Osteoblast (primary cell): ENCODE results near the gene GP2. TPM values are rescaled to one million over a fixed set of nuclear protein-coding genes. Genes with fewer than 3 reads are reported as not detected.

Experiments
- DNase-seq: peaks from one replicate; pipeline ENCODE4 v3.0.0; 2011; ENCODE audit warnings: low spot score, mixed read lengths; ENCODE audit not compliant: insufficient read length; ENCODE audit errors: missing footprints
- H2AFZ ChIP-seq: 2 replicates; pipeline ENCODE4 v1.6.0; 2011; ENCODE audit warnings: mild to moderate bottlenecking, low read length
- H3K27ac ChIP-seq: 2 replicates; pipeline ENCODE4 v1.5.1; 2011; ENCODE audit warnings: mild to moderate bottlenecking, low read depth, low read length, moderate library complexity
- H3K27me3 ChIP-seq: 2 replicates; pipeline ENCODE4 v1.6.0; 2012; ENCODE audit warnings: mild to moderate bottlenecking, control low read depth, inconsistent platforms, low read length, moderate library complexity; ENCODE audit not compliant: insufficient read depth
- H3K36me3 ChIP-seq: 2 replicates; pipeline ENCODE4 v1.5.1; 2011; ENCODE audit warnings: mild to moderate bottlenecking, low read length, control low read depth, moderate library complexity; ENCODE audit not compliant: insufficient read depth
- H3K4me1 ChIP-seq: 2 replicates; pipeline ENCODE4 v1.5.1; 2011; ENCODE audit warnings: mild to moderate bottlenecking, low read length, control low read depth, moderate library complexity; ENCODE audit not compliant: insufficient read depth
- H3K4me2 ChIP-seq: 2 replicates; pipeline ENCODE4 v1.6.0; 2011; ENCODE audit warnings: mild to moderate bottlenecking, low read length; ENCODE audit not compliant: insufficient read depth
- H3K4me3 ChIP-seq: fragments of 200-600 bp; sonication (generic); 3 replicates; pipeline ENCODE4 v1.5.1; 2012; ENCODE audit warnings: mild to moderate bottlenecking, low read length, inconsistent platforms; ENCODE audit not compliant: insufficient read depth
- H3K79me2 ChIP-seq: 2 replicates; pipeline ENCODE4 v1.6.0; 2012; ENCODE audit warnings: mild to moderate bottlenecking, low read length, control low read depth, inconsistent platforms; ENCODE audit not compliant: insufficient read depth
- H3K9me3 ChIP-seq: 2 replicates; pipeline ENCODE4 v1.5.1; 2011; ENCODE audit warnings: low read depth, low read length, control low read depth
- H4K20me1 ChIP-seq: 2 replicates; pipeline ENCODE4 v1.6.0; 2012; ENCODE audit warnings: mild to moderate bottlenecking, low read length, control low read depth; ENCODE audit not compliant: insufficient read depth
- total RNA-seq: library from RNA; depleted of rRNA; stranded (reverse); fragments of >200 nt; gene quantifications from 2 replicates; pipeline ENCODE4 v1.2.3, GENCODE V29; 2012
- TF ChIP-seq, protein P1 (sequence below): IDR thresholded peaks from 2 replicates; pipeline ENCODE4 v1.5.1; 2011; ENCODE audit warnings: mild to moderate bottlenecking, low read depth, low read length, moderate library complexity; ENCODE audit errors: extremely low read depth

GP2 gene
- total RNA-seq, 1 donor = not detected

DNA sequence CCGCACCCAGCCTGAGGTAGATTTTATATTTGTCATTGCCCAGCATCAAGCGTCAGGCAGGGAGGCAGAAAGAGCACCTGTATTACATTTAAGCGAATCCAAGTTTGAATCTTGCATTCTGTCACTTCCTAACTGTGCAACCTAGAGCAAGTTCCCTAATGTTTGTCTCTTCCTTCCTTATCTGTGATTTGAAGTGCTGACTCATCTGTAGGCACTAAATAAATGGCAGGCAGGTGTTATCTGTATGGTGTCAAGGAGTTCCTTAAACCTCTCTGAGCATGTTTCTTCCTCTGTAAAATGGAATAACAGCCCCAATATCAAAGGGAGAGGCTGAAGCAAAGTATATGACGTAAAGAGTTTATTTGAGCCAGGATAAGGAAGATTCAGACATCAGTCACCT lies 24.3 kb downstream of the GP2 start:
- Histone ChIP-seq H2AFZ (no peak overlapping the region), H3K9me3 (no peaks in the 10 kb centered on the region), H4K20me1 (no peaks in the 10 kb centered on the region), H3K27ac (no peak overlapping the region), H3K27me3 (no peaks in the 10 kb centered on the region), H3K4me3 (no peak overlapping the region), H3K79me2 (no peaks in the 10 kb centered on the region), H3K4me1 (no peaks in the 10 kb centered on the region), H3K4me2 (no peak overlapping the region), H3K36me3 (no peaks in the 10 kb centered on the region)
- DNase-seq = no peak
- TF ChIP-seq, protein P1, sequence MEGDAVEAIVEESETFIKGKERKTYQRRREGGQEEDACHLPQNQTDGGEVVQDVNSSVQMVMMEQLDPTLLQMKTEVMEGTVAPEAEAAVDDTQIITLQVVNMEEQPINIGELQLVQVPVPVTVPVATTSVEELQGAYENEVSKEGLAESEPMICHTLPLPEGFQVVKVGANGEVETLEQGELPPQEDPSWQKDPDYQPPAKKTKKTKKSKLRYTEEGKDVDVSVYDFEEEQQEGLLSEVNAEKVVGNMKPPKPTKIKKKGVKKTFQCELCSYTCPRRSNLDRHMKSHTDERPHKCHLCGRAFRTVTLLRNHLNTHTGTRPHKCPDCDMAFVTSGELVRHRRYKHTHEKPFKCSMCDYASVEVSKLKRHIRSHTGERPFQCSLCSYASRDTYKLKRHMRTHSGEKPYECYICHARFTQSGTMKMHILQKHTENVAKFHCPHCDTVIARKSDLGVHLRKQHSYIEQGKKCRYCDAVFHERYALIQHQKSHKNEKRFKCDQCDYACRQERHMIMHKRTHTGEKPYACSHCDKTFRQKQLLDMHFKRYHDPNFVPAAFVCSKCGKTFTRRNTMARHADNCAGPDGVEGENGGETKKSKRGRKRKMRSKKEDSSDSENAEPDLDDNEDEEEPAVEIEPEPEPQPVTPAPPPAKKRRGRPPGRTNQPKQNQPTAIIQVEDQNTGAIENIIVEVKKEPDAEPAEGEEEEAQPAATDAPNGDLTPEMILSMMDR = no peak

DNA sequence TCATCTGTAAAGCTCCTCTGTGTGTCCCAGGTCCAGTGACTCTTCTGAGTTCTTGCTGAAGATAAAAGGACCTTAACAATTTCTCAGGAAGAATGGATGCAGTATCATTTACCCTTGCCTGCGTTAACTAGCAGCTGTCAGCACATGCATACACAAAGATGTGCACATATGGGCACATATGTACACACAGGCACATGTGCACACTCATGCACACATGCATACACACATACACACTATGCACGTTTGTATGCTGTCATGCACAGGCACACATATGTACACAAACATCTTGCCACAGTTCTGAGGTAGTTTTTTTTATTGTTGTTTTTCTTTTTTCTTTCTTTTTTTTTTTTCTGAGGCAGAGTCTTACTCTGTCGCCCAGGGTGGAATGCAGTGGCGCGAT lies 24.9 kb downstream of the GP2 start:
- H3K4me2 ChIP-seq = no peak overlapping the region
- TF ChIP-seq, protein P1 = no peak
- H2AFZ ChIP-seq = no peak overlapping the region
- H3K9me3 ChIP-seq = no peaks in the 10 kb centered on the region
- no peak for DNase-seq
- H3K27ac ChIP-seq = no peak overlapping the region
- no peaks in the 10 kb centered on the region for H3K4me1 ChIP-seq
- H3K27me3 ChIP-seq = no peaks in the 10 kb centered on the region
- no peak overlapping the region for H3K4me3 ChIP-seq
- H3K36me3 ChIP-seq = no peaks in the 10 kb centered on the region
- H3K79me2 ChIP-seq = no peaks in the 10 kb centered on the region
- H4K20me1 ChIP-seq = no peaks in the 10 kb centered on the region

DNA sequence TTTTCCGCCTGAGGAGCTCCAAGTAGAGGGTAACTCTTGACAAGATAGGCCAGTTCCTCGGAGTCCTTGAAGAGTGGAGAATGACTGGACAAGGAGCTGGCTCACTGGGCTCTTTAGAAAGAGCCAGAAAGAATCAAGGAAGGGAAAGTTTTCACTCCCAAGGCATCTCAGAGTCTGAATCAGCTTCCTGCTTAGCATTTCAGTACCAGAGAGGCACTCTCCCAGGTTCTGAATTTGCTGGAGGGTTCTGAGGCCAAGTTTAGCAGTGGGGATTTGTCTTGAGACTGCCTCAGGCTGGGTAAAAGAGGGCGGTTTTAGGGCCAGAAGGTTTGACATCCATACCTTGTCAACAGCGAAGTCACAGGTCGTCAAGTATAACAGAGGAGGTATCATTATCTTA lies 25.5 kb downstream of the GP2 start:
- no peak for DNase-seq
- no peaks in the 10 kb centered on the region for H3K79me2 ChIP-seq
- TF ChIP-seq, protein P1 = no peak

DNA sequence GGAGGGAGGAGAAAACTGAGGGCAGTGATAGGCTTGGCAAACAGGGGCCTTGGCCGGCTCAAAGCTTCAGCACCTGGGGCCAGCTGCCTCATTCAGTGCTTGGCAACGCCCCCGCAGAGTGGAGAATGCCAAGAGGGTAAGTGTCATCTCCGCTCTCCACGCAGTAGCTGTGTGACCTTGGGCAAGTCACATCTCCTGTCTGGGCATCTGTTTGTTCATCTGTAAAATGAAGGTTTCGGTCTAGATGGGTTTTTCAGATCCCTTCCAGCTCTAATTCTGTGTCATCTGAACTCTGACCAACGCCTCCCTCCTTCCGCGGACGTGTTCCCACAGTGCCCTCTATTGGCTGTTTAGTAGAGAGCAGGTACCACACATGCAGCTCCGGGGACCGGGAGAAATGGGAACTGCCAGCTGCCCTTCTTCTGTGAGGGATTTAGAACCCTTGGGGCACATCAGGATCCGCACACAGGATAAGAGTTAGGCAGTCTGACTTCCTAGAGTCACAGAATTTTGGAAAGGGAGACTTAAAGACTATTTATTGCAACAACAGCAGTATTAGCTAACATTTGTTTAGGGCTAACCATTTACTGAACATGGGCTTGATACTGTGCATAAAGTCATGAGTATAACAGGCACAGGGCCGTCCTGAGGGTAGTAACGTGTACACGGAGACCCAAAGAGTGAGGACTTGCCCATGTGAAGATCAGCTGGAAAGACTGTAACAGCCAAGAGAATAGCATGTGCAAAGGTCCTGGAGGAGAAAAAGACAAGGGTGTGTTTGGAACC lies 26.8 kb downstream of the GP2 start:
- no peaks in the 10 kb centered on the region for H3K36me3 ChIP-seq
- H3K27me3 ChIP-seq = no peaks in the 10 kb centered on the region
- no peaks in the 10 kb centered on the region for H4K20me1 ChIP-seq
- DNase-seq = peak; percentile 81
- no peaks in the 10 kb centered on the region for H3K9me3 ChIP-seq
- H3K27ac ChIP-seq = no peak overlapping the region
- TF ChIP-seq, protein P1 = peak; percentile 76
- no peak overlapping the region for H3K4me2 ChIP-seq
- H3K4me3 ChIP-seq = no peak overlapping the region
- no peak overlapping the region for H2AFZ ChIP-seq
- H3K4me1 ChIP-seq = no peaks in the 10 kb centered on the region
- H3K79me2 ChIP-seq = no peaks in the 10 kb centered on the region

More for the DNA sequence above, 25.5 kb downstream of the GP2 start:
- no peaks in the 10 kb centered on the region for H3K27me3 ChIP-seq
- no peaks in the 10 kb centered on the region for H3K9me3 ChIP-seq
- no peak overlapping the region for H2AFZ ChIP-seq
- H3K4me3 ChIP-seq = no peak overlapping the region
- no peaks in the 10 kb centered on the region for H4K20me1 ChIP-seq
- no peak overlapping the region for H3K27ac ChIP-seq
- no peaks in the 10 kb centered on the region for H3K4me1 ChIP-seq
- H3K4me2 ChIP-seq = no peak overlapping the region
- no peaks in the 10 kb centered on the region for H3K36me3 ChIP-seq
